ENCODE results near the gene ANKRD34B.

ANKRD34B gene

DNA sequence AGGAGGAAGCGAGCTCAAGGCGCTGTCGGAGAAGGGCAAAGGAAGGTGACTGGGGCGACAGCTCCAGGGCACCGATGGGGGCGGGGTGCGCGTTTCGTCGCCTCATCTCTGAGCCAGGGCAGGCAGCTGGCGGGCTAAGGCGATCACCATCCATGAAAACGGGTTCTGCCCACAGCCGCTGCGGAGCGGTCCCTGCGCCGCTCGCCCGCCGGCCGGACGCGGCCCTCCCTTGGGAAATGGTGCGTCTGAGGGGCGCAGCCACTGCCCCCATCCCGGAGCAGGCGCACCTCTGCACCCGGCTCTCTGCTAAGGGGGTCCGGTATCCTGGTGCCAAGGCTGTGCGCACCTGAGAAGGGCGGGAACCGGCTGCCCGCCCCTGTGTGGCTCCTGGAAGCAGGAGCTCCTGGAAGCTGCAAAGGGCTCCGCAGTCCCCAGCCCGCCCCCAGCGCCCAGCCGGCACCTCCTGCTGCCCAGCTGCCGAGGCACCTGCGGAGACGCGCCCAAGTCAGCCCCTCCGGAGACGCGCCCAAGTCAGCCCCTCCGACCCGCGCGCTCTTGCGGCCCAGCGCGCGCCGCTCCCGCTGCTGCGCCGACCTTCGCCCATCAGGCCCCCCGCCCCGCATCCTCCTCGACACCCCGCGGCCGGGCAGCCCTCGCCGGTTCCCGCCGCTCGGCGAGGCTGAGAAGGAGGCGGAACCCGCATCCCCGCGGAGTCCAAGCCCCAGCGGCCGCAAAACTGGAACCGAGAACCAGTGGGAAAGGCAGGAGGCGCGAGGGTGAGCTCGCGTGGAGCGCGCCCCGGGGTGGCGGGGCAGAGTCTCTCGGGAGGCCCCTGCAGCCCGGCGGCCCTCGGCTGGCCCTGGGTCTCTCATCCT lies 757 bp downstream of the ANKRD34B start:
- DNase-seq = no peak

DNA sequence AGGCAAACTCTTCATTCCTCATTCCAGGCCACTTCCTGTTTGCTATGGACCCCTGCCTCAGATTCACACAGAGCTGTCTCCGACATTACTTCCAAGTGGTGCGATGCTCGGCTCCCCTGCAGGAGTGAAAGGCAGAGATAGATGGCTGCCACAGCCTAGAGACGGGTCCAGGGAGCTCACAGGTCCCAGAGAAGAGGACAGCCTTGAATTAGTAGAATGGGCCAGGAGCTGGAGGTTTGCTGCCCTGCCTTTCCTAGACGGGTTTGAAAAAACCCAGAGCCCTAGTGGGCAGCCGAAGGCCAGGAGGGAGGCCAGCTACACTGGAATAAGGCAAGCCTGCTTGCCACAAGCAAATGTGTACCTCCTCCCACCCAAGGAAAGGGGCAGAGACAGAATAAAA lies 1.8 kb downstream of the ANKRD34B start:
- DNase-seq = no peak

DNA sequence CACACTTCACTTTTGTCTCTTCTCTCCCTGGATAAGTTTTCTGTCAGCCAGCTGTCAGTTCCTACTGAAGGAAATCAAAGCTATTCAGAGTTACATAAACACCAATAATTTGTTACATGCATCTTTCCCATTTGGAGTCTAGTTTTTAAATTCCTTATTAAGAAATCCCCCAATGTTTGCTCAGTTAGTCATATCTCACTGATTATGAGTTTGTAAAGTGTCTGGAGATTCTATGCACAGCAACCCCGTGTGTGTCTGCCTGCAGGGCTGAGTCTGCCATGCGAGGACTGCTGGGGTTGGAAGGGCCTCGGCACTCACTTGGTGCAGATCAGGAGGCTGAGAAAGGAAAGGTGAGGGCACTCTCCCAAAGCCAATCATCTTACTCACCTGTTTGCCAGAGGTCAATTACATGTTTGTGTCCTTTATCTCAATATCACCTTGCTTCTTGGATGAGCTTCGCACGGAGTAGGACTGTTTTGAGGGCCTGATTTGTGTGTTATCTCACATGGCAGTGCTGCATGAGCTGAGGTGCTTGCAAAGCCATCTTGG lies 3.3 kb downstream of the ANKRD34B start:
- no peak for DNase-seq

DNA sequence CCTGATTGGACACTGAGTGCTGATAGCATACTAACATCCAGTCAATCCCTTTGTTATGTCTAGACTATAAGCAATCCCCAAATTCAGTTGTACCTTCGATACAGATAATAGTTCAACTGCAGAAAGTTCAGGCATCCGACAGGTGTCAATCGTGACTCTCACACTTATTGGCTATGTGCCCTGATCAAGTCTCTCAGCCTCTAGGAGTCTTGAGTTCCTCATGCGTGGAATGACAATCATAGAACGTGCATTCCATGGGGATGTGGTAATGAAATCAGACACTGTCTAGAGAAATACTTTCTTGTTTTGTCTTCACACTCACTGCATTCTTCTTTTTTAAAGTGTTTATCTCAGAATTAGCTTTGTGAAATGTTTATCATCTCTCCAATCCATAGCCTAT lies 4.8 kb downstream of the ANKRD34B start:
- DNase-seq = no peak

DNA sequence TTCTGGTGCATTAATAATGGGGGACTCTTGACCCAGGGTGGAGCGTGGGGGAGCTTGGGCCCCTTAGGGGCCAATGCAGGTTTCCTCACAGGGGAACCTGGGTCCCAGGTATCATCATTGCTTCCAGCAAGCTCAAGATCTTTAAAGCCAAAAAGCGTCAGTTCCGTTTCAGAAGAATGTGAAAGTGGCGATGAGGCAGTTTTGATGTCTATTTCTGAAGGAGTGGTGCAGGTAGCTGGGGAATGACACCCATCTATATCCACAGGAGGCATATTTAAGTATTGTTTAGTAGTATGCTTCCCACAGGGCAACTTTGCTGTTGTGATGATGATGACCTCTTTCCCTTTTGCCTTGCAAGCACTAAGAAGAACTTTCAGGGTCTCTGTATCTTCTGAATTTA lies 10.8 kb downstream of the ANKRD34B start:
- DNase-seq = no peak

DNA sequence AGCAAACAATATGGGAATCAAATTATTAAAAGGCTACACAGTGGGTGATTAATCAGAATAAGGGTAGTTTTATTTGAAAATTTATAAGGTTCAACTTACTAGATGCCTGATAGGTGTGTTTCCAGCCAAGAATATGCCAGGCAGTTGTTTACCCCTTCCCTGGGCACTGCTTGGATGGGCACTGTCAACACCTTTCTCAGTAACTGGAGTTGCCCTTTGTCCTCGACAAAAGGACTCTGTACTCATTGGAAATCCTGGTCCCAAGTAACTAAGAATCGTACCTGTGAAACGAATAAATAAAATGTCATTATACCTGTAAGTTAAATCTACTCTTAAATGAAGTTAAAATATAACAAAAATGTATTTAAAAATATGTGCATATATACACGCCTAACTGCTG lies 15.0 kb downstream of the ANKRD34B start:
- no peak for DNase-seq

DNA sequence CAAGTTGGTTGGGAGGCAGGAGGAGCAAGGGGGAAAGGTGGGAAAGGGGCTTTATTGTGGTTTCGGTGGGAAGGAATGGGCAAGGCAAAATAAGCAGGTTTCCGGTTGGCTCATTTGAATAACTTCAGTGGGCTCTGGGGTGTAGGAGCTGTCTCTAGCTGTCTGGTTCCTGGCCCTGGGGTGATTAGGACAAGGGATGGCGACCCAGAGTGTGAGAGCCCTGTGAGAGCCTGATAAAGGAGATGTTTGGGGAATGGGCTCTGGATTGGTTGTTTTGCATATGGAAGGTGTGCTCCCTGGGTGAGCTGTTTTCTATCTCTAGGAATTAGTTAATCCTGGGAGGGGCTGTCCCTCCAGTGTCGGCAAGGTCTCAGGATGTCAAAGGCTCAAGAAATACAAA lies 15.4 kb downstream of the ANKRD34B start:
- DNase-seq = no peak

DNA sequence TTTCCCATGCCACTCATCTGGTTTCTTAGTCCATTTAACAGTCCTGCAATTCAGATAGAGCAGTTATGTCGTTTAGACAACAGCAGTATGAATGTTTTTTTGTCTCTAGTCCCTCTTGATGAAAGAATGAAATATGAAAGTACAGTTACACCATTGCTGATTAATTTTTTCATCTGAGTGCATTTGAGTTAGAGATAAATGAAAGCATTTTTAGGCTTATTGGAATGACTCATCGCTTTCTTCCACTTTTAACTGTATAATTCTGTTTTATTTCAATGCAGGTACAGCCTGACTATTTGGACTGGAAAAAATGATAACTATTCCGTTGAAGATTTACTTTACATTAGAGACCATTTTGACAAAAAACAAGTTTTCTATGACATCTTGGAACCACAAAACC lies 28.7 kb downstream of the ANKRD34B start:
- no peak for DNase-seq

DNA sequence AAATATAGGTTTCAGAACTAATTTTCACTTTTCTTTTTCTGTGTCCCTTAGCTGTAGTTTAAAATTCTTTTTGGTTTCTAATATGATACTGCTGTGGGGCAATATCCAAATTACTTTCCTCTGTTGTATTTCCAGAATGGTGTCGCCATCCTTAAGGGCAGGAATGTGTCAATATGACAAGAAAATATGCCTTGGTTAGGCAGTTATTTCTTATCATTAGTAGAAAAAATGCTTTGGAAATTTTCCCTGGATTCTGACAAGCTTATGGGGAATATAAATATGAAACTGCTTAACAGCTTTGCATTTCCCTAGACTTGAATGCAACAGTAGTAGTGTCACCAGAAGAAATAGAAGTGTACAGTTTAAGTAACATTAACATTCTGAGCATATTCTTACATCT lies 29.4 kb downstream of the ANKRD34B start:
- no peak for DNase-seq

DNA sequence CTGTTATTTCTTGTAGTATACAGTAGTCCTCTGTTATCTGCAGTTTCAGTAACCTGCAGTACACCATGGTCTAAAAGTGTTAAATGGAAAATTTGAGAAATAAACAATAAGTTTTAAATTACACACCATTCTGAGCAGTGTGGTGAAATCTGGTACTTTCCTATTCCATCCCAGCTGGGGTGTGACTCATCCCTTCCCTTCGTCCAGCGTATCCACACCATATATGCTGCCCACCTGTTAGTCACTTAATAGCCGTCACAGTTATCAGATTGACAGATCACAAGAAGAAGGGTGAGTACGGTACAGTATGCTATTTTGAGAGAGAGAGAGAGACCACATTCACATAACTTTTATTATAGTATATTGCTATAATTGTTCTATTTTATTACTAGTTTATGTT lies 53.3 kb downstream of the ANKRD34B start:
- DNase-seq = no peak

DNA sequence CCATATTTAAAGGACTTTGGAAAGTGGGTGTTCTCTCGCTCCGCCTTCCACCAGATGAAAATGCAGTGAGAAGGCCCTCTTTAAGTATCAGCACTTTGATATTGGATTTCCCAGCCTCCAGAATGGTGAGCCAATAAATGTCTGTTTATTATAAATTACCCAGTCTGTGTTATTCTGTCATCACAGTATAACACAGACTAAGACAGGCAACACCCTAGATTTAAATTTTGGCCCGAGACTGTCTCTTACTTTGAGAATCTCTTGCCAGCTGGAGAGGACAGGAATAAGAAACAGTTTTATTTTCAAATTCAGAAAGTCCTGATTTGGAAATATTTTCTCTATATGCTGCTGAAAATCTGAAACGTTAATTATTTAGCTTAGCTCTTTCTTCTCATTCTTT lies 60.7 kb downstream of the ANKRD34B start:
- DNase-seq = no peak

DNA sequence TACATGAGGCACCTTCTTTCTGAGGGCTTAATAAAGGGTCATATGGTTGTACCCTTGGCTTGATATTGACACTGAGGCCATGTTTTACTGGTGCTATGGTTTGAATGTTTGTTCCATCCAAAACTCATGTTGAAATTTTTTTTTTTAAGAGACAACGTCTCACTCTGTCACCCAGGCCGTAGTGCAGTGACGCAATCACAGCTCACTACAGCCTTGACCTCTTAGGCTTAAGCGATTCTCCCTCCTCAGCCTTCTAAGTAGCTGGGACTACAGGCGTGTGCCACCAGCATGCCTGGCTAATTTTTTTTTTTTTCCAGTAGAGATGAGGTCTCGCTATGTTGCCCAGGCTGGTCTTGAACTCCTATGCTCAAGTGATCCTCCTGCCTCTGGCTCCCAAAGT lies 61.2 kb downstream of the ANKRD34B start:
- no peak for DNase-seq

DNA sequence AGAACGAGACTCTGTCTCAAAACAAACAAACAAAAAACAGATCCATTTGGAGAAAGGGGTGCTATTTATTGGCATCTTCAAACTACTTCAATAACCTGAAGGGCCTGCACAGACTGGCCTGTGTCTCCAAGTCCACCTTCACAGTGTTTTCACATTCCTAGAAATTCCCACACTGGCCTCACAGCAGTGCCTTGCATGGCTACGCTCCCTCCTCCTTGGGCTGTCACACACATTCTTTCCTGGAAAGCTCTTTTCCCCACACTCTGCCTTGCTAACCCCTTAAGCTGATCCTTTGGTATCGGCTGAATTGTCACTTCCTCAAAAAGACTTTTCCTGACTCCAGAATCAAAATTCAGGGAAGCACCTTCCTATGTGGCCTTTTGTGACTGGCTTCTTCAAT lies 62.4 kb downstream of the ANKRD34B start:
- DNase-seq = no peak
